HepG2 (cell line): ENCODE results near the gene TTLL10. TPM values are rescaled to one million over a fixed set of nuclear protein-coding genes. Genes with fewer than 3 reads are reported as not detected.

Experiments
- ATM ChIP-seq: fragments of 450-650 bp; IDR thresholded peaks from 2 replicates; pipeline ENCODE4 v1.7.1; 2017; ENCODE audit warnings: mild to moderate bottlenecking, borderline replicate concordance
- CREB1 ChIP-seq, 2 experiments: fragments of 450-650 bp in 1 of 2; IDR thresholded peaks; 2 replicates each; pipeline ENCODE4 v1.6.1; 2016 to 2017; ENCODE audit warnings: control low read depth in 1 of 2, mild to moderate bottlenecking in 1 of 2, missing compliant biosample characterization in 1 of 2, missing genetic modification characterization in 1 of 2
- KDM1A ChIP-seq: IDR thresholded peaks from 2 replicates; pipeline ENCODE4 v1.6.1; 2016; ENCODE audit warnings: missing compliant biosample characterization
- KLF11 ChIP-seq: IDR thresholded peaks from 2 replicates; pipeline ENCODE4 v1.6.1; 2016; ENCODE audit warnings: missing compliant biosample characterization
- KMT2B ChIP-seq: IDR thresholded peaks from 2 replicates; pipeline ENCODE4 v1.6.1; 2016; ENCODE audit warnings: missing genetic modification reagents, missing compliant biosample characterization
- MED1 ChIP-seq: sonication (generic); formaldehyde crosslinking; IDR thresholded peaks from 2 replicates; pipeline ENCODE4 v1.4.0; 2020; ENCODE audit warnings: missing genetic modification reagents
- NFE2 ChIP-seq: sonication (generic); formaldehyde crosslinking; IDR thresholded peaks from 2 replicates; pipeline ENCODE4 v1.4.0; 2020; ENCODE audit warnings: missing genetic modification reagents
- PHF21A ChIP-seq: sonication (generic); formaldehyde crosslinking; IDR thresholded peaks from 2 replicates; pipeline ENCODE4 v1.5.0; 2020; ENCODE audit warnings: mild to moderate bottlenecking, missing genetic modification reagents
- RARA ChIP-seq: IDR thresholded peaks from 2 replicates; pipeline ENCODE4 v1.6.1; 2016; ENCODE audit warnings: missing genetic modification reagents, missing compliant biosample characterization
- RFX3 ChIP-seq: IDR thresholded peaks from 2 replicates; pipeline ENCODE4 v1.6.1; 2016; ENCODE audit warnings: missing biosample characterization, missing genetic modification reagents
- THRA ChIP-seq: sonication (generic); formaldehyde crosslinking; IDR thresholded peaks from 2 replicates; pipeline ENCODE4 v1.4.0; 2020; ENCODE audit warnings: missing genetic modification reagents, borderline replicate concordance
- TOPORS ChIP-seq: sonication (generic); formaldehyde crosslinking; IDR thresholded peaks from 2 replicates; pipeline ENCODE4 v1.8.0; 2023; ENCODE audit warnings: mild to moderate bottlenecking, missing genetic modification reagents
- ZNF136 ChIP-seq: sonication (generic); formaldehyde crosslinking; IDR thresholded peaks from 2 replicates; pipeline ENCODE4 v1.8.1; 2022; ENCODE audit warnings: low read depth, mild to moderate bottlenecking, moderate library complexity, missing genetic modification reagents
- ZNF251 ChIP-seq: sonication (generic); formaldehyde crosslinking; IDR thresholded peaks from 2 replicates; pipeline ENCODE4 v1.9.0; 2021; ENCODE audit warnings: mild to moderate bottlenecking, missing genetic modification reagents
- ZNF282 ChIP-seq: fragments of 450-650 bp; IDR thresholded peaks from 2 replicates; pipeline ENCODE4 v1.6.1; 2018; ENCODE audit not compliant: partially characterized antibody
- ZNF296 ChIP-seq: sonication (generic); formaldehyde crosslinking; conservative IDR thresholded peaks from 2 replicates; pipeline ENCODE4 v1.5.0; 2020; ENCODE audit warnings: mild to moderate bottlenecking, missing genetic modification reagents
- ZNF317 ChIP-seq: sonication (generic); formaldehyde crosslinking; IDR thresholded peaks from 2 replicates; pipeline ENCODE4 v1.5.0; 2020; ENCODE audit warnings: mild to moderate bottlenecking, missing genetic modification reagents
- ZNF430 ChIP-seq: sonication (generic); formaldehyde crosslinking; IDR thresholded peaks from 2 replicates; pipeline ENCODE4 v1.9.0; 2021; ENCODE audit warnings: mild to moderate bottlenecking, missing genetic modification reagents
- ZNF513 ChIP-seq: sonication (generic); formaldehyde crosslinking; conservative IDR thresholded peaks from 2 replicates; pipeline ENCODE4 v1.5.0; 2020; ENCODE audit warnings: missing genetic modification reagents
- ZNF570 ChIP-seq: sonication (generic); formaldehyde crosslinking; IDR thresholded peaks from 2 replicates; pipeline ENCODE4 v1.4.0; 2020; ENCODE audit warnings: mild to moderate bottlenecking, missing genetic modification reagents, borderline replicate concordance
- ZNF768 ChIP-seq: sonication (generic); formaldehyde crosslinking; IDR thresholded peaks from 2 replicates; pipeline ENCODE4 v1.4.0; 2020; ENCODE audit warnings: missing genetic modification reagents
- polyA plus RNA-seq, 8 experiments: library from polyadenylated mRNA; depleted of rRNA in 3 of 8; stranded (reverse) in 7 of 8; unstranded in 1 of 8; fragments of >200 nt; fragmentation: Illumina TruSeq in 4 of 8; extraction: Trizol in 4 of 8; gene quantifications; 2 replicates each; pipeline versions ENCODE4 v1.2.1 to v1.2.3, GENCODE V29; 2011 to 2016; ENCODE audit warnings: low read depth in 4 of 8, missing spikeins in 1 of 8, mixed read lengths in 1 of 8; ENCODE audit not compliant: insufficient read depth in 1 of 8
- total RNA-seq, 5 experiments: library from RNA; depleted of rRNA; stranded (reverse); fragments of >200 nt; fragmentation: Illumina TruSeq; extraction: Trizol; gene quantifications; 2 replicates each; pipeline ENCODE4 v1.2.3, GENCODE V29; 2016; ENCODE audit warnings: low read depth in 1 of 5
- TF ChIP-seq, protein P1 (sequence below): sonication (generic); formaldehyde crosslinking; IDR thresholded peaks from 2 replicates; pipeline ENCODE4 v1.4.0; 2020; ENCODE audit warnings: missing genetic modification reagents, borderline replicate concordance
- TF ChIP-seq, protein P2 (sequence below): sonication (generic); formaldehyde crosslinking; IDR thresholded peaks from 2 replicates; pipeline ENCODE4 v1.5.0; 2020; ENCODE audit warnings: mild to moderate bottlenecking, missing genetic modification reagents

Gene TTLL10
- total and polyA plus RNA-seq, 2 of the 13 experiments (the other 11 are each of a cell fraction or from before 2014, with no cell fraction given), result not detected

GRCh38 chr1:1239614-1240347, 66.1 kb downstream of the TTLL10 start (continued):
- TF ChIP-seq RFX3 (no peak), ZNF768 (CRISPR knock-in tag) (no peak), PHF21A (CRISPR knock-in tag) (peak; percentile 63), TOPORS (CRISPR knock-in tag) (no peak), KDM1A (no peak), ZNF317 (CRISPR knock-in tag) (no peak), THRA (peak; percentile 31; the same call in 1 of the 2 replicates), ZNF570 (no peak), ZNF296 (CRISPR knock-in tag) (peak; percentile 83; the same call in 1 of the 2 replicates), KLF11 (no peak), ZNF136 (CRISPR knock-in tag) (no peak), KMT2B (CRISPR knock-in tag) (no peak), ZNF430 (CRISPR knock-in tag) (peak; percentile 49; the same call in 1 of the 2 replicates), ATM (no peak), ZNF513 (0 out of 2 replicates have a peak, but pooled peaks have one; percentile 54), ZNF251 (no peak), RARA (peak; percentile 96), CREB1 (IDR thresholded peaks at IDR 0.05) (no peak), CREB1 (CRISPR knock-in tag; IDR thresholded peaks at IDR 0.05) (0 out of 2 replicates have a peak, but pooled peaks have one; percentile 29), MED1 (peak; percentile 75; the same call in 1 of the 2 replicates), NFE2 (CRISPR knock-in tag) (no peak), ZNF282 (no peak)
- TF ChIP-seq, protein P1, sequence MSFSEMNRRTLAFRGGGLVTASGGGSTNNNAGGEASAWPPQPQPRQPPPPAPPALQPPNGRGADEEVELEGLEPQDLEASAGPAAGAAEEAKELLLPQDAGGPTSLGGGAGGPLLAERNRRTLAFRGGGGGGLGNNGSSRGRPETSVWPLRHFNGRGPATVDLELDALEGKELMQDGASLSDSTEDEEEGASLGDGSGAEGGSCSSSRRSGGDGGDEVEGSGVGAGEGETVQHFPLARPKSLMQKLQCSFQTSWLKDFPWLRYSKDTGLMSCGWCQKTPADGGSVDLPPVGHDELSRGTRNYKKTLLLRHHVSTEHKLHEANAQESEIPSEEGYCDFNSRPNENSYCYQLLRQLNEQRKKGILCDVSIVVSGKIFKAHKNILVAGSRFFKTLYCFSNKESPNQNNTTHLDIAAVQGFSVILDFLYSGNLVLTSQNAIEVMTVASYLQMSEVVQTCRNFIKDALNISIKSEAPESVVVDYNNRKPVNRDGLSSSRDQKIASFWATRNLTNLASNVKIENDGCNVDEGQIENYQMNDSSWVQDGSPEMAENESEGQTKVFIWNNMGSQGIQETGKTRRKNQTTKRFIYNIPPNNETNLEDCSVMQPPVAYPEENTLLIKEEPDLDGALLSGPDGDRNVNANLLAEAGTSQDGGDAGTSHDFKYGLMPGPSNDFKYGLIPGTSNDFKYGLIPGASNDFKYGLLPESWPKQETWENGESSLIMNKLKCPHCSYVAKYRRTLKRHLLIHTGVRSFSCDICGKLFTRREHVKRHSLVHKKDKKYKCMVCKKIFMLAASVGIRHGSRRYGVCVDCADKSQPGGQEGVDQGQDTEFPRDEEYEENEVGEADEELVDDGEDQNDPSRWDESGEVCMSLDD, result peak; percentile 75; the same call in 1 of the 2 replicates
- TF ChIP-seq, protein P2, sequence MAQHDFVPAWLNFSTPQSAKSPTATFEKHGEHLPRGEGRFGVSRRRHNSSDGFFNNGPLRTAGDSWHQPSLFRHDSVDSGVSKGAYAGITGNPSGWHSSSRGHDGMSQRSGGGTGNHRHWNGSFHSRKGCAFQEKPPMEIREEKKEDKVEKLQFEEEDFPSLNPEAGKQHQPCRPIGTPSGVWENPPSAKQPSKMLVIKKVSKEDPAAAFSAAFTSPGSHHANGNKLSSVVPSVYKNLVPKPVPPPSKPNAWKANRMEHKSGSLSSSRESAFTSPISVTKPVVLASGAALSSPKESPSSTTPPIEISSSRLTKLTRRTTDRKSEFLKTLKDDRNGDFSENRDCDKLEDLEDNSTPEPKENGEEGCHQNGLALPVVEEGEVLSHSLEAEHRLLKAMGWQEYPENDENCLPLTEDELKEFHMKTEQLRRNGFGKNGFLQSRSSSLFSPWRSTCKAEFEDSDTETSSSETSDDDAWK (CRISPR knock-in tag), result no peak
